T follicular helper cell (primary cell): ENCODE measurements around the gene MDN1.
"Not testable (repeated sequence)": the region's sequence is repeated elsewhere in the genome, so short reads cannot be mapped to it uniquely, and the experiment has no call there.

Source experiments
- DNase-seq: peaks from one replicate; pipeline ENCODE4 v3.0.0-alpha.2; 2020; ENCODE audit warnings: low read depth

MDN1 gene

GRCh38 chr6:89763550-89763949, 56.0 kb downstream of the MDN1 start:
- no peak for DNase-seq

- no peak for DNase-seq
These were observed 60.8 kb downstream of the MDN1 start for GRCh38 chr6:89758830-89759229.

- DNase-seq, result no peak
These were observed 69.3 kb downstream of the MDN1 start for GRCh38 chr6:89750338-89750737.

- DNase-seq, result no peak
These were observed 69.7 kb downstream of the MDN1 start for GRCh38 chr6:89749918-89750317.

- DNase-seq, result no peak
These were observed 73.9 kb downstream of the MDN1 start for GRCh38 chr6:89745716-89746115.

GRCh38 chr6:89745096-89745495, 74.5 kb downstream of the MDN1 start:
- no peak for DNase-seq

GRCh38 chr6:89736893-89737292, 82.7 kb downstream of the MDN1 start:
- no peak for DNase-seq

- no peak for DNase-seq
These were observed 85.1 kb downstream of the MDN1 start for GRCh38 chr6:89734526-89734925.

- no peak for DNase-seq
These were observed 87.5 kb downstream of the MDN1 start for GRCh38 chr6:89731924-89732567.

GRCh38 chr6:89731262-89731661, 88.3 kb downstream of the MDN1 start:
- not testable (repeated sequence) for DNase-seq

GRCh38 chr6:89729818-89730217, 89.8 kb downstream of the MDN1 start:
- DNase-seq, result no peak

GRCh38 chr6:89727501-89727900, 92.1 kb downstream of the MDN1 start:
- no peak for DNase-seq

- no peak for DNase-seq
These were observed 94.6 kb downstream of the MDN1 start for GRCh38 chr6:89724981-89725380.

GRCh38 chr6:89723046-89723445, 96.5 kb downstream of the MDN1 start:
- DNase-seq, result no peak

- no peak for DNase-seq
These were observed 103.1 kb downstream of the MDN1 start for GRCh38 chr6:89716532-89716931.

GRCh38 chr6:89711801-89712200, 107.8 kb downstream of the MDN1 start:
- DNase-seq, result no peak

- DNase-seq, result no peak
These were observed 111.3 kb downstream of the MDN1 start for GRCh38 chr6:89708316-89708715.

GRCh38 chr6:89707766-89708165, 111.8 kb downstream of the MDN1 start:
- no peak for DNase-seq

GRCh38 chr6:89706121-89706520, 113.5 kb downstream of the MDN1 start:
- DNase-seq, result no peak

- no peak for DNase-seq
These were observed 116.3 kb downstream of the MDN1 start for GRCh38 chr6:89703292-89703691.

GRCh38 chr6:89702349-89702748, 117.2 kb downstream of the MDN1 start:
- DNase-seq, result no peak

GRCh38 chr6:89695667-89696066, 123.9 kb downstream of the MDN1 start:
- no peak for DNase-seq

GRCh38 chr6:89694428-89694827, 125.2 kb downstream of the MDN1 start:
- no peak for DNase-seq

- DNase-seq, result no peak
These were observed 126.4 kb downstream of the MDN1 start for GRCh38 chr6:89693207-89693606.

- DNase-seq, result no peak
These were observed 127.3 kb downstream of the MDN1 start for GRCh38 chr6:89692256-89692655.
